Esophagus squamous epithelium (tissue), 4 donors: Measurements from ENCODE around the gene CLEC4G.

Experiments
- POLR2A ChIP-seq, 4 donors: fragments of 450-650 bp; IDR thresholded peaks; one replicate each; pipeline ENCODE4 v1.6.1; 2017; ENCODE audit warnings: antibody characterized with exemption in 4 of 4, mild to moderate bottlenecking in 4 of 4, moderate library complexity in 3 of 4
- TF ChIP-seq, protein P1 (sequence below), 6 experiments: fragments of 450-650 bp in 4 of 6; fragments of 200-600 bp in 2 of 6; sonication (generic) in 2 of 6; IDR thresholded peaks; one replicate each; pipeline ENCODE4 v1.5.1; 2016 to 2019; ENCODE audit warnings: antibody characterized with exemption in 6 of 6, mild to moderate bottlenecking in 4 of 6, moderate library complexity in 4 of 6

DNA sequence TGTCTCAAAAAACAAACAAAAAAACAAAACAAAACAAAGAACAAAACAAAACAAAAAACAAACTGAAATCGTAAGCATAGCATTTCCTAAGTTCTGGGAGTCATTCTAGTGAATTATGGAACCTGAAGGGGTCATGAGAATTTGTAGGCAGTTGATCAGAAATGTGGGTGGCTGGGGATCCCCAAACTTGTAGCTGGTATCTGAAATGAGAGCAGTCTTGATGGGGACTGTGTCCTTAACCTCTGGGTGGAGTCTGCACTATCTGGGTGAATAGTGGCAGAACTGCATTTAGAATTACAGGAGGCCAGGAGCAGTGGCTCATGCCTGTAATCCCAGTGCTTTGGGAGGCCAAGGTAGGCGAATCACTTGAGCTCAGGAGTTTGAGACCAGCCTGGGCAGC lies 6.1 kb downstream of the CLEC4G start:
- TF ChIP-seq, protein P1, sequence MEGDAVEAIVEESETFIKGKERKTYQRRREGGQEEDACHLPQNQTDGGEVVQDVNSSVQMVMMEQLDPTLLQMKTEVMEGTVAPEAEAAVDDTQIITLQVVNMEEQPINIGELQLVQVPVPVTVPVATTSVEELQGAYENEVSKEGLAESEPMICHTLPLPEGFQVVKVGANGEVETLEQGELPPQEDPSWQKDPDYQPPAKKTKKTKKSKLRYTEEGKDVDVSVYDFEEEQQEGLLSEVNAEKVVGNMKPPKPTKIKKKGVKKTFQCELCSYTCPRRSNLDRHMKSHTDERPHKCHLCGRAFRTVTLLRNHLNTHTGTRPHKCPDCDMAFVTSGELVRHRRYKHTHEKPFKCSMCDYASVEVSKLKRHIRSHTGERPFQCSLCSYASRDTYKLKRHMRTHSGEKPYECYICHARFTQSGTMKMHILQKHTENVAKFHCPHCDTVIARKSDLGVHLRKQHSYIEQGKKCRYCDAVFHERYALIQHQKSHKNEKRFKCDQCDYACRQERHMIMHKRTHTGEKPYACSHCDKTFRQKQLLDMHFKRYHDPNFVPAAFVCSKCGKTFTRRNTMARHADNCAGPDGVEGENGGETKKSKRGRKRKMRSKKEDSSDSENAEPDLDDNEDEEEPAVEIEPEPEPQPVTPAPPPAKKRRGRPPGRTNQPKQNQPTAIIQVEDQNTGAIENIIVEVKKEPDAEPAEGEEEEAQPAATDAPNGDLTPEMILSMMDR (IDR thresholded peaks at IDR 0.05) = no peak
- no peak for TF ChIP-seq POLR2A (IDR thresholded peaks at IDR 0.05)
